ENCODE results near the gene ICAM1.

The ICAM1 gene

DNA sequence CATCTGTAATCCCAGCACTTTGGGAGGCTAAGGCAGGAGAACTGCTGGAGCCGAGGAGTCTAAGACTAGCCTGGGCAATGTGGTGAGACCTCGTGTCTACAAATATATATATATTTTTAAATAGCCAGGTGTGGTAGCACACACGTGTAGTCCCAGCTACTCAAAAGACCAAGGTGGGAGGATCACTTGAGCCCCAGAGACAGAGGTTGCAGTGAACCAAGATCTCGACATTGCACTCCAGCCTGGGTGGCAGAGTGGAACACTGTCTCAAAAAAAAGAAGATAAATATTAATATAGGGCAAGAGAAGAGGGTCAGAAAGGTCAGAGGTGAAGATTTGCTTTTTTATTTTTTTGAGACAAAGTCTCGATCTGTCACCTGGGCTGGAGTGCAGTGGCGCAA is 24.4 kb upstream of the ICAM1 start:
- TF ChIP-seq, protein P1, sequence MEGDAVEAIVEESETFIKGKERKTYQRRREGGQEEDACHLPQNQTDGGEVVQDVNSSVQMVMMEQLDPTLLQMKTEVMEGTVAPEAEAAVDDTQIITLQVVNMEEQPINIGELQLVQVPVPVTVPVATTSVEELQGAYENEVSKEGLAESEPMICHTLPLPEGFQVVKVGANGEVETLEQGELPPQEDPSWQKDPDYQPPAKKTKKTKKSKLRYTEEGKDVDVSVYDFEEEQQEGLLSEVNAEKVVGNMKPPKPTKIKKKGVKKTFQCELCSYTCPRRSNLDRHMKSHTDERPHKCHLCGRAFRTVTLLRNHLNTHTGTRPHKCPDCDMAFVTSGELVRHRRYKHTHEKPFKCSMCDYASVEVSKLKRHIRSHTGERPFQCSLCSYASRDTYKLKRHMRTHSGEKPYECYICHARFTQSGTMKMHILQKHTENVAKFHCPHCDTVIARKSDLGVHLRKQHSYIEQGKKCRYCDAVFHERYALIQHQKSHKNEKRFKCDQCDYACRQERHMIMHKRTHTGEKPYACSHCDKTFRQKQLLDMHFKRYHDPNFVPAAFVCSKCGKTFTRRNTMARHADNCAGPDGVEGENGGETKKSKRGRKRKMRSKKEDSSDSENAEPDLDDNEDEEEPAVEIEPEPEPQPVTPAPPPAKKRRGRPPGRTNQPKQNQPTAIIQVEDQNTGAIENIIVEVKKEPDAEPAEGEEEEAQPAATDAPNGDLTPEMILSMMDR (IDR thresholded peaks at IDR 0.05; ENCODE audit: extremely low read depth, missing control alignments), result no peak
- DNase-seq (ENCODE audit: low spot score), result no peak

DNA sequence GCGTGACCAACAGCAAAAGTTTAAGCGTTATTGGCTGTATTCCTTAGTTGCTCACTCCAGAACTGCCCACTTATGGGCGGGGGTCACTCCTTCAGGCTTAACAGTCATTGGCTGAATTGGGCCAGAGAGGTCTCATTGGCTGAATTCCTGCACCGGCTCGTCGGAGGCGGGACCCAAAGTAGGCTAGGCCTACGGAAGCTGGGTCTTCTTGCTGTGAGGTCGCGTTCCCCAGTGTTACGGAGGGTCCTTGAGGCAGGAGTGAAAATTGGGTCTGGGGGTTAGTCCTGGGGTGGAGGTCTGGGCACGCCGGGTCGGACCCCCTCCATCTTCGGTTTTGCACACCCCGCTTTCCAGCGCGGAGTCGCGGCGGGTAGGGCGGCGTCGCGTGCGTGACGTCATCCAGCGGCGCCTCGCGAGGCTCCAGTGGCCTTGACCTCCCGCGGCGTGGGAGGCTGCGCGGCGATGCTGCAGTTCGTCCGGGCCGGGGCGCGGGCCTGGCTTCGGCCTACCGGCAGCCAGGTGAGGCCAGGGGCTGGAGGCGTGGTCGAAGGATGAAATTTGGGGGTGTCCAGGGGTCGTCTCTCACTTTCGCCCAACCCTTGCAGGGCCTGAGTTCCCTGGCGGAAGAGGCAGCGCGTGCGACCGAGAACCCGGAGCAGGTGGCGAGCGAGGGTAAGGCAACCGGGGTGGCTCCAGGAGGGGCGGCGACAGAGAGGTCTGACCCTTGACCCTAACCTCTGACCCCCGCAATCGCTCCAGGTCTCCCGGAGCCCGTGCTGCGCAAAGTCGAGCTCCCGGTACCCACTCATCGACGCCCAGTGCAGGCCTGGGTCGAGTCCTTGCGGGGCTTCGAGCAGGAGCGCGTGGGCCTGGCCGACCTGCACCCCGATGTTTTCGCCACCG is 18.9 kb upstream of the ICAM1 start, which contains the start of gene MRPL4:
MRPL4 (plus strand) TSS at position 423 of the 903 bp plus-strand sequence; CDS start at position 463, 40 bp downstream.
- DNase-seq (ENCODE audit: low spot score), result peak; percentile 96
- TF ChIP-seq, protein P1 (IDR thresholded peaks at IDR 0.05; ENCODE audit: extremely low read depth, missing control alignments), result no peak

DNA sequence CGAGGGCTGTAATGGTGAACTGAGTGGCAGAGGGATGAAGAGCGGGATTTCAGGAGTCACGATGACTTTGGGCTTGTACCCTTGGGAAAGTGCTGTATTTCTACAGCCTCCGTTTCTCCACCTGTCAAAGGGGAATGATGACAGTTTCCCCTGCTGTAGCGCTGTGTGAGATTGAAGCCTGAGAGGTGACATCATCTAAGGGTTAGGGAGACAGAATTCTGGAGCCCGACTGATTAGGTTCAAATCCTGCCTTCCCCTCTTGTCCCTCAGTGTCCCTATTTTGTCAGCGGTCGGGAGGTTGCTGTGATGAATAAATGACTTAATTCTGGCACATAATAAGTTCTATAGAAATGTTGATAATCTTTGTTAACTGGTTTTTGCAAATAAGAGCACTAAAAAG is 18.2 kb upstream of the ICAM1 start:
- TF ChIP-seq, protein P1 (IDR thresholded peaks at IDR 0.05; ENCODE audit: extremely low read depth, missing control alignments), result no peak
- DNase-seq (ENCODE audit: low spot score), result no peak

DNA sequence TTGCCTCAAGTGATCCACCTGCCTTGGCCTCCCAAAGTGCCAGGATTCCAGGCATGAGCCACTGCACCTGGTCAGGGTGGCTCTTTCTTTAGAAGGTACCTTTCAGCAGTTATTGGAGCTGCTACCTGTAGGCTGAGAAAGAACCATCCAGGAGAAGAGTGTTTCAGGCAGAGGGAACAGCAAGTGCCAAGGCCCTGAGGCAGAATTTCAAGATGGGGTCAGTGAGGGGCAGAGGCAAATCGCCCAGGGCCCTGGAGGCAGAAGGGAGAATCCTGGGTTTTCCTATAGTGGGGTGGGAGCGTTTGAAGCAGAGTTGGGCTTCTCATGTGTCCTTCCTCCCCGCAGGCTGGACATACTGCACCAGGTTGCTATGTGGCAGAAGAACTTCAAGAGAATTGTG is 16.7 kb upstream of the ICAM1 start:
- DNase-seq (ENCODE audit: low spot score), result no peak
- TF ChIP-seq, protein P1 (IDR thresholded peaks at IDR 0.05; ENCODE audit: extremely low read depth, missing control alignments), result no peak

DNA sequence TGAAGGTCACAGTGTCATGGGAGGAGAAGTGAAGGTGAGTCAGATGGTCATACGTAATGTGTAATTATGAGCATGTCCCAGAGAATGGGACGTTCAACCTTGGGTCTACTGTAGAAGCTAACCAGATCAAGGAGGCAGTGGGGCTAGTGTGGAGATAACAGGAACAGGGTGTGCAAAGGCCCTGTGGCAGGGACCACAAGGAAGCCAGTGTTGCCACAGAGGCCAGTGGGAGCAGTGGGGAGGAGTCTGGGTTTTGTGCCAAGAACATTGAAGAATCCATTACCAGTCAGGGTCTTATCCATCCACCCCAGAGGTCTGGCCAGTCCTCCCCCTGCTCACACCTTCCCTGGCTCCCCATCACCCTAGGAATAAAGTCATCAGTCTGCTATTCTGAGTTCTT is 15.6 kb upstream of the ICAM1 start:
- TF ChIP-seq, protein P1 (IDR thresholded peaks at IDR 0.05; ENCODE audit: extremely low read depth, missing control alignments), result no peak
- DNase-seq (ENCODE audit: low spot score), result no peak

DNA sequence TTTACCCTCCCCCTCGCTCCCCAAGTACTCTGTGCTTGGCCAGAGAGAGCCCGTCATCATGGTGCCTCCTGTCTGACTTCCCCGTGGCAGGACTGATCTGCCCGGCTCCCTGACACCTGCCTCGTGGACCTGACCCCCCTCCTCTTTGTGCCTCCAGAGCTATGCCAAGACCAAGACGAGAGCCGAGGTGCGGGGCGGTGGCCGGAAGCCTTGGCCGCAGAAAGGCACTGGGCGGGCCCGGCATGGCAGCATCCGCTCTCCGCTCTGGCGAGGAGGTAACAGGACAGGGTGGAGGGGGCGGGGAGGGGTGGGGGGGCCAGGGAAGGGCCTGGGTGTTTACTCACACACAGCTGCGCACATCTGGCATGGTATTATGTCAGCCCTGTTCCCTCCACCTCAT is 14.4 kb upstream of the ICAM1 start:
- no peak for DNase-seq (ENCODE audit: low spot score)
- TF ChIP-seq, protein P1 (IDR thresholded peaks at IDR 0.05; ENCODE audit: extremely low read depth, missing control alignments), result no peak

DNA sequence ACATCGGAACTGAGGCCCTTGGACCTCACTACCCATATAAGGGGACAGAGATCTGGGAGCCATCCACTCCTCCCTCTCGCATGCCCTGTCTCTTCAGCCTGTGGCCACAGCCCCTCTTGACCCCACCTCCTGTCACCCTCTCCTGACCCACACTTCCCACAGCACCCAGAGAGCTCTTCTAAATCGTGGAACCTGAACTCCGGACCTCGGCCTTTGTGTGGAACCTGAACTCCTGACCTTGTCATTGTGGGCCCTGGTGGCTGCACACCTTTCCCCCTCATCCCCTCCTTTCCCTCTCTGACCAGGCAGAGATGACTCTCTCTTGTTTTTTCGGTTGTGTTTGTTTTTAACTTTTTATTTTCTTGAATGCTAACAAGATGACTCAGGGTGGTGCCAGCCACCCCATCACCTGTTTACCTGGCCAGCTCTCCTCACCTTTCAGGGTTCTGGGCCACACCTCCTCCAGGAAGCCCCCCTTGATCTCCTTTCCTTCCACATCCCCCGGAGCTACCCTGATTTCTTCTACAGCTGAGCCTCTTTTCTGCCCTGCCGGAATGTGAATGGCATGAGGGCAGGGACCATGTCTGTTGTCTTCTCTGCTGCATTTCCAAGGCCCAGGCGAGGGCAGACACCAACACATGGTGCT is 13.8 kb upstream of the ICAM1 start:
- DNase-seq (ENCODE audit: low spot score), result no peak
- TF ChIP-seq, protein P1 (IDR thresholded peaks at IDR 0.05; ENCODE audit: extremely low read depth, missing control alignments), result no peak

All from GM20000 (cell line).